Loucy (cell line): ENCODE results near the gene FAIM2.

Source experiments
- H2AFZ ChIP-seq: fragments of 200-600 bp; sonication (generic); 2 replicates; pipeline ENCODE4 v1.6.0; 2016; ENCODE audit warnings: antibody characterized with exemption, mild to moderate bottlenecking, low read length, moderate library complexity
- H3F3A ChIP-seq: fragments of 200-600 bp; 2 replicates; pipeline ENCODE4 v1.6.0; 2016; ENCODE audit warnings: antibody characterized with exemption, low read depth, mild to moderate bottlenecking
- H3K27me3 ChIP-seq: fragments of 200-600 bp; sonication (generic); 2 replicates; pipeline ENCODE4 v1.6.1; 2014; ENCODE audit warnings: low read length, mild to moderate bottlenecking; ENCODE audit not compliant: insufficient read depth, poor library complexity, severe bottlenecking
- H3K36me3 ChIP-seq: fragments of 200-600 bp; sonication (generic); 2 replicates; pipeline ENCODE4 v1.6.1; 2016; ENCODE audit warnings: low read length; ENCODE audit not compliant: insufficient read depth
- H3K4me1 ChIP-seq: fragments of 200-600 bp; sonication (generic); 2 replicates; pipeline ENCODE4 v1.5.1; 2014; ENCODE audit warnings: low read length, mild to moderate bottlenecking; ENCODE audit not compliant: insufficient read depth, poor library complexity, severe bottlenecking
- H3K4me2 ChIP-seq: fragments of 200-600 bp; sonication (generic); 2 replicates; pipeline ENCODE4 v1.6.0; 2014; ENCODE audit warnings: antibody characterized with exemption, low read length, low read depth, mild to moderate bottlenecking; ENCODE audit not compliant: poor library complexity, severe bottlenecking
- H3K4me3 ChIP-seq: fragments of 200-600 bp; sonication (generic); 2 replicates; pipeline ENCODE4 v1.5.1; 2014; ENCODE audit warnings: low read length, mild to moderate bottlenecking, mixed read lengths; ENCODE audit not compliant: poor library complexity, severe bottlenecking
- H3K79me2 ChIP-seq: fragments of 200-600 bp; sonication (generic); 2 replicates; pipeline ENCODE4 v1.6.1; 2014; ENCODE audit warnings: low read length; ENCODE audit not compliant: insufficient read depth
- H3K9ac ChIP-seq: fragments of 200-600 bp; sonication (generic); 2 replicates; pipeline ENCODE4 v1.6.0; 2014; ENCODE audit warnings: mild to moderate bottlenecking, low read depth, low read length, moderate library complexity; ENCODE audit not compliant: poor library complexity, severe bottlenecking
- H3K9me2 ChIP-seq: fragments of 200-600 bp; sonication (generic); replicated peaks from 2 replicates; pipeline ENCODE4 v1.6.1; 2016; ENCODE audit warnings: low read depth, low read length, mixed read lengths
- H3K9me3 ChIP-seq: fragments of 200-600 bp; sonication (generic); 2 replicates; pipeline ENCODE4 v1.6.1; 2014; ENCODE audit warnings: mild to moderate bottlenecking, antibody characterized with exemption, low read length, low read depth; ENCODE audit not compliant: insufficient read depth
- H4K20me1 ChIP-seq: fragments of 200-600 bp; sonication (generic); 2 replicates; pipeline ENCODE4 v1.6.0; 2014; ENCODE audit warnings: antibody characterized with exemption, low read length, mild to moderate bottlenecking; ENCODE audit not compliant: insufficient read depth, poor library complexity, severe bottlenecking
- CTCF ChIP-seq: fragments of 200-600 bp; sonication (generic); conservative IDR thresholded peaks from 2 replicates; pipeline ENCODE4 v1.5.1; 2014; ENCODE audit warnings: mild to moderate bottlenecking, antibody characterized with exemption, low read length
- EZH2phosphoT487 ChIP-seq: fragments of 200-600 bp; IDR thresholded peaks from 2 replicates; pipeline ENCODE4 v1.6.1; 2018; ENCODE audit warnings: antibody characterized with exemption, mild to moderate bottlenecking, moderate library complexity, borderline replicate concordance

The FAIM2 gene

GRCh38 chr12:49894751-49895148 is 8.9 kb downstream of the FAIM2 start:
- Histone ChIP-seq H3K4me3 (no peak overlapping the region), H3K9ac (no peak overlapping the region), H3K79me2 (no peaks in the 10 kb centered on the region), H3K4me1 (peaks cover 10% of the 10 kb centered on the region), H3F3A (no peaks in the 10 kb centered on the region), H3K36me3 (no peaks in the 10 kb centered on the region), H3K27me3 (no peaks in the 10 kb centered on the region), H3K9me2 (no peaks in the 10 kb centered on the region), H3K9me3 (no peaks in the 10 kb centered on the region), H4K20me1 (no peaks in the 10 kb centered on the region), H2AFZ (0 out of 2 replicates have a peak overlapping the region, but pooled peaks have one; percentile 10), H3K4me2 (peak overlapping the region; percentile 9)
- TF ChIP-seq CTCF = no peak
- TF ChIP-seq EZH2phosphoT487 = no peak

GRCh38 chr12:49893753-49894750 is 9.6 kb downstream of the FAIM2 start:
- peaks cover 10% of the 10 kb centered on the region for H3K4me1 ChIP-seq
- 0 out of 2 replicates have a peak overlapping the region, but pooled peaks have one; percentile 10 for H2AFZ ChIP-seq
- H3K27me3 ChIP-seq = no peaks in the 10 kb centered on the region
- H3K36me3 ChIP-seq = no peaks in the 10 kb centered on the region
- no peaks in the 10 kb centered on the region for H3K9me2 ChIP-seq
- H4K20me1 ChIP-seq = no peaks in the 10 kb centered on the region
- no peak overlapping the region for H3K9ac ChIP-seq
- no peaks in the 10 kb centered on the region for H3K9me3 ChIP-seq
- H3K4me3 ChIP-seq = no peak overlapping the region
- no peak for TF ChIP-seq EZH2phosphoT487
- H3F3A ChIP-seq = no peaks in the 10 kb centered on the region
- H3K4me2 ChIP-seq = peak overlapping the region; percentile 9
- H3K79me2 ChIP-seq = no peaks in the 10 kb centered on the region

GRCh38 chr12:49892732-49893317 is 10.9 kb downstream of the FAIM2 start:
- TF ChIP-seq EZH2phosphoT487 (no peak), CTCF (no peak)
- no peaks in the 10 kb centered on the region for H3K9me3 ChIP-seq
- H3K4me3 ChIP-seq = no peak overlapping the region
- no peaks in the 10 kb centered on the region for H3F3A ChIP-seq
- no peaks in the 10 kb centered on the region for H3K79me2 ChIP-seq
- no peaks in the 10 kb centered on the region for H3K9me2 ChIP-seq
- no peaks in the 10 kb centered on the region for H4K20me1 ChIP-seq
- H3K36me3 ChIP-seq = no peaks in the 10 kb centered on the region
- no peak overlapping the region for H3K9ac ChIP-seq
- H3K4me1 ChIP-seq = peaks cover 10% of the 10 kb centered on the region
- H3K27me3 ChIP-seq = no peaks in the 10 kb centered on the region
- H2AFZ ChIP-seq = no peak overlapping the region
- H3K4me2 ChIP-seq = no peak overlapping the region
